GM12864 (cell line): ENCODE data around the gene GTF2H4.
"Not testable (repeated sequence)": the region's sequence is repeated elsewhere in the genome, so short reads cannot be mapped to it uniquely, and the experiment has no call there.

Experiments
- DNase-seq: peaks from one replicate; pipeline ENCODE4 v3.0.0-alpha.2; 2011; ENCODE audit warnings: low read depth
- H3K4me3 ChIP-seq: 2 replicates; pipeline ENCODE4 v1.5.1; 2011; ENCODE audit warnings: mild to moderate bottlenecking, low read depth, low read length, control low read depth
- TF ChIP-seq, protein P1 (sequence below): IDR thresholded peaks from 2 replicates; pipeline ENCODE4 v1.5.1; 2011; ENCODE audit warnings: low read depth, mild to moderate bottlenecking, moderate library complexity, low read length, control low read depth, inconsistent platforms; ENCODE audit errors: missing control alignments

GTF2H4 gene

DNA sequence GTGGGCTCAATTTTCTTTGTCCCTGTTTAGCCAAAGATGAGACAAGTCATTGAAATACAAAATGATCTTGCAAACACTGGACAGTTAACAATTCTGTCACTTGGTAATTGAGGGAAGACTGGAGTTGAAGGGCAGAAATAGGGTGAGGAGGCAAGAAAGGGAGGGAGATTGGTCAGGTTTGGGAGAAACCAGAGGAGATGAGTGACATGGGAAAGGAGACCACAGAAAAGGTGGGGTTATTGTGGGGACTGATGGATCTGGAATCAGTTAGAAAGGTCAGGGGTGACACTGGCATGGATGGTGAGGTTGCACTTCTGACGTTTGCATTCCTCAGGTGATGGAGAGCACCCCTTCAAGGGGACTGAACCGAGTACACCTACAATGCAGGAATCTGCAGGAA lies 693 bp downstream of the GTF2H4 start:
- TF ChIP-seq, protein P1, sequence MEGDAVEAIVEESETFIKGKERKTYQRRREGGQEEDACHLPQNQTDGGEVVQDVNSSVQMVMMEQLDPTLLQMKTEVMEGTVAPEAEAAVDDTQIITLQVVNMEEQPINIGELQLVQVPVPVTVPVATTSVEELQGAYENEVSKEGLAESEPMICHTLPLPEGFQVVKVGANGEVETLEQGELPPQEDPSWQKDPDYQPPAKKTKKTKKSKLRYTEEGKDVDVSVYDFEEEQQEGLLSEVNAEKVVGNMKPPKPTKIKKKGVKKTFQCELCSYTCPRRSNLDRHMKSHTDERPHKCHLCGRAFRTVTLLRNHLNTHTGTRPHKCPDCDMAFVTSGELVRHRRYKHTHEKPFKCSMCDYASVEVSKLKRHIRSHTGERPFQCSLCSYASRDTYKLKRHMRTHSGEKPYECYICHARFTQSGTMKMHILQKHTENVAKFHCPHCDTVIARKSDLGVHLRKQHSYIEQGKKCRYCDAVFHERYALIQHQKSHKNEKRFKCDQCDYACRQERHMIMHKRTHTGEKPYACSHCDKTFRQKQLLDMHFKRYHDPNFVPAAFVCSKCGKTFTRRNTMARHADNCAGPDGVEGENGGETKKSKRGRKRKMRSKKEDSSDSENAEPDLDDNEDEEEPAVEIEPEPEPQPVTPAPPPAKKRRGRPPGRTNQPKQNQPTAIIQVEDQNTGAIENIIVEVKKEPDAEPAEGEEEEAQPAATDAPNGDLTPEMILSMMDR = no peak
- DNase-seq = no peak
- H3K4me3 ChIP-seq = peak overlapping the region; percentile 72

DNA sequence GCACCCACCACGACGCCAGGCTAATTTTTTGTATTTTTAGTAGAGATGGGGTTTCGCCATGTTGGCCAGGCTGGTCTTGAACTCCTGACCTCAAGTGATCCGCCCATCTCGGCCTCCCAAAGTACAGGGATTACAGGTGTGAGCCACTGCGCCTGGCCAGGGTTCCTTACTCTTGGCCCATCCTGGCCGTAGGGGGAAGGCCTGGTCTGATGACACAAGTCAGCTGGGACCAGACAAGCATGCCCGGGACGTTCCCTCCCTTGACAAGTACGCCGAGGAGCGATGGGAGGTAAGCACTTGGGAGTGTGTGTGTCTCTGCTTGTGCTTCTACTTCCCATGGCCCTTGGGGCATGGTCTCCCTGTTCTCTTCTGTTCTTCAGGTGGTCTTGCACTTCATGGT lies 2.5 kb downstream of the GTF2H4 start:
- H3K4me3 ChIP-seq, DNase-seq: not testable (repeated sequence)

DNA sequence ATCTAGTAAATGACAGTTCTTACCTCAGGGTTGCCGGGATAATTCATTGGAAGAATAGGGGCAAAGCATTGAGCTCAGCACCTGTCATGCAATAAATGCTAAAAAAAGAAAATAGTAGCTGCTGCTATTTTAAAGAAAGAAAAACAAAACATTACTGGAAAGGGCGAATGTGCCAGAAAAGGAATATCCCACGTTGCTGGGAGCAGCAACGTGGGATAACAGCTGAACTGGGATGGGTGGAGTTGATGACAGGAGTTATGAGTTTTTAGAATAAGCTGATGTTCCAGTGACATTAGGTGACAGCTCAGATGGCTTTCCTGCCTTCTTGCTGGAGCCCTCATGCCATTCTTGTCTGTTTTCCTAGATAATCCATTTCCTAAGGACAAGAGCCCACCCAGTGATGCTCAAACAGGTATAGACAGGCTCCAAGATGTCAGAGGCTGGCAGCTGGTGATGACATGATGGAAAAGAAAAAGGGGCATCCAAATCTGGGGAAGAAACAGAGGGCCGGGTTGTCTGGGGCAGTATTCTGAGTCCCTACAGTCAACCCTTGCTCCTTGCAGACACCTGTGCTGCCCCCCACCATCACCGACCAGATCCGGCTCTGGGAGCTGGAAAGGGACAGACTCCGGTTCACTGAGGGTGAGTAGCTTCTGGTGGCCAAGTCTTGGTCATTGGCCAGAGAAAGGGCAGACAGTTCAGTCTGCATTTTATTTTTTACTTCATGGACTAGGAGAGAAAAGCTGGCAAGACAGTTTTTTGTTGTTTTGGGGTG lies 4.9 kb downstream of the GTF2H4 start:
- TF ChIP-seq, protein P1 = no peak
- no peak for DNase-seq
- no peak overlapping the region for H3K4me3 ChIP-seq

DNA sequence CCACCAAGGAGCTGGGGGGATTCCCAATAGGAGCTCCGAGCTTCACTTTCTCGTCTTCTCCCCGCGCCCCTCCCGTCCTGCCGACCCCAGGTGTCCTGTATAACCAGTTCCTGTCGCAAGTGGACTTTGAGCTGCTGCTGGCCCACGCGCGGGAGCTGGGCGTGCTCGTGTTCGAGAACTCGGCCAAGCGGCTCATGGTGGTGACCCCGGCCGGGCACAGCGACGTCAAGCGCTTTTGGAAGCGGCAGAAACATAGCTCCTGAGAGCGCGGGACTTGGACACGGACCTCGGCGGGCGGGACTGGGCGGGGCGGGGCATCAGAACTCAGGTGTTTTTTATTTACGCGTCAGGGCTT lies 5.7 kb downstream of the GTF2H4 start:
- H3K4me3 ChIP-seq = peak overlapping the region; percentile 78
- TF ChIP-seq, protein P1 = no peak
- DNase-seq = no peak

DNA sequence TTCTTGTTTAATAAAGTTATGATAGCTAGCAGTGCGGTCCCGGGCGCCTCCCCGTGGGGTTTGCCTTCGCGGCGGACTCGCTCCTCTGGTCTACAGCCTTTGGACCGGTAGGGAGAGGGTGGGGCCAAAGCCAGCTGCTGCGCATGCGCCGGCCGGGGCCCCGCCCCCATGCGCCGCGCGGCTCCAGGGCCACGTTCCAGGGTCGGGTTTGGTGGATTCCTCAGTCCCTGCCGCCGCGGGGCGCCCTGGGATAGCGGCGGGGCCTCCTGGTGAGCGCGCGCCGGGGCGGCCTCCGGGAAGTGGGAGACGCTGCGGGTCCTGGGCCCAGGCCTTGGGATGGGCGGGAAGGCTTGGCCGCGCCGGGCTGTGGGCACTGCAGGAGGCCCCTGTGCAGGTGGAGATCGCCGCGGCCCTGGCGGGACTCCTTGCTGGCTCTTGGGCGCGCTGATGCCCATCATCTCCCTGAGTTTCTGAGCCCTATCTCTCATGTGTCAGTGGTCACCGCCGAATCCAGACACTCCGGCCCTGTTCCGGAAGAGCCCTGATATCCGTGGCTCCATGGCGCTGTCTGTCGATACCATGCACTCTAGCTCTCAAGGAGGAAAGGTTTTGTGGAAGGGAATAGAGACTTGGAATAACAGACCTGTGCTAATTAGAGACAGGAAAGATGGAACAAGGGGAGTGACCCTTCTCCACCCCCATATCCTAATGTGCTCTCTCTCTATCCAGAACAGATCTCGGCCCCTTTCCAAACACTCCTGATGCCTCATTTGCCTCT lies 6.3 kb downstream of the GTF2H4 start, which contains the start of gene VARS2:
VARS2 (plus strand) TSS at position 163 of the 778 bp plus-strand sequence; CDS start at position 762, 599 bp downstream.
- H3K4me3 ChIP-seq = peak within 1 kb of the TSS; percentile 78
- TF ChIP-seq, protein P1 = peak; percentile 16
- DNase-seq = peak; percentile 49

DNA sequence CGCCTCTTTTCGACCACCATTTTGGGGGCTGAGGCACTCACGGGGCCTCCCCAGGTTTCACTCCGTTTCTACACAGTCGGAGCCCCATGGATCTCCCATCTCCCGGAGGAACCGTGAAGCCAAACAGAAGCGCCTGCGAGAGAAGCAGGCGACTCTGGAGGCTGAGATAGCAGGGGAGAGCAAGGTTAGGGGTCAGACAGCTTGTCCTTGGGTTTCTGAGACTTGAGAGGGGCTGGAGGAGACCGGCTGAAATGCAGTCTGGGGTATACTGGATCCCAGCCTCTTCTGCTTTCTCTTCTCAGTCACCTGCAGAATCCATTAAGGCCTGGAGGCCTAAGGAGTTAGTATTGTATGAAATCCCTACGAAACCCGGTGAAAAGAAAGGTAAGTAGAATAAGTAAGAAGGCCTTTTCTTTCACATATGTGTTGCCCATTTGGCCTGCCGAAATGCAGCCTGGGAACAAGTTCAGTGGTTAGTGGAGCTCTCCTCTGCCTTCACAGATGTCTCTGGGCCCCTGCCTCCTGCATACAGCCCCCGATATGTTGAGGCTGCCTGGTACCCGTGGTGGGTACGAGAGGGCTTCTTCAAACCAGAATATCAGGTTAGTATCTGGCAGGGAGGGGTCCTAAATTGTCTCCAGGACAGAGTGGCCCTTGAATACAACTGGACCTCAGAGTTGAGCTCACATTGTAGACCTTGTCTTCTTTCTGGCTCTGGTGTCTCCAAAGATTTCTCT lies 7.0 kb downstream of the GTF2H4 start:
- DNase-seq = no peak
- TF ChIP-seq, protein P1 = no peak
- peak overlapping the region; percentile 78 for H3K4me3 ChIP-seq

DNA sequence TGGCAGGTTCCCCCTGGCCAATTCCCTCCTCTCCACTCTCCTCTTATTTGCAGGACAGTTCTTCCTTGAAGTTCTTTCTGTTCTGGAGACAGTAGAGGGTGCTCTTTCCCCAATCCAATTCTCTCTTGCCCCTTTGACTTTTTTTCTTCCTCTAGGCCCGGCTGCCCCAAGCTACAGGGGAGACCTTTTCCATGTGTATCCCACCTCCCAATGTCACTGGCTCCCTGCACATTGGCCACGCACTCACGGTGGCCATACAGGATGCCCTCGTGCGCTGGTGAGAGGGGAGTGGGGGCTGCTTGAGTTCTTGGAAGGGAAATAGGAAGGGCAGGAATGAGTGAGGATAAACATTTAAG lies 7.6 kb downstream of the GTF2H4 start:
- TF ChIP-seq, protein P1 = peak; percentile 59
- peak; percentile 21 for DNase-seq
- H3K4me3 ChIP-seq = no peak overlapping the region
